ENCODE results near the gene CPED1. TPM values are rescaled to one million over a fixed set of nuclear protein-coding genes. Genes with fewer than 3 reads are reported as not detected.

The CPED1 gene
- total and polyA plus RNA-seq, 10 of the 15 experiments (the other 5 are each of a cell fraction or from before 2014, with no cell fraction given) = 0.01 to 0.77 (median 0.10) TPM; not detected in 1

GRCh38 chr7:121336579-121336978 lies 348.1 kb downstream of the CPED1 start:
- H3K9me3 ChIP-seq (replicated peaks; ENCODE audit: control insufficient read depth, insufficient read depth, low read length) = no peaks in the 10 kb centered on the region
- RAD21 ChIA-PET (ENCODE audit: unreplicated experiment) = interaction anchor here (0.9 to 1.7 kb wide), 5 partner anchors 58 to 210 kb away, joined by 3 to 7 read pairs (median 4); no protein-coding TSS in a partner anchor
- H4K20me1 ChIP-seq (ENCODE audit: control insufficient read depth, insufficient read depth) = no peaks in the 10 kb centered on the region
- H3K79me2 ChIP-seq (ENCODE audit: control insufficient read depth, insufficient read depth, low read length) = no peaks in the 10 kb centered on the region
- no peak overlapping the region for H3K27ac ChIP-seq (ENCODE audit: control insufficient read depth, insufficient read depth)
- H3K4me1 ChIP-seq (ENCODE audit: control insufficient read depth, insufficient read depth, low read length) = no peaks in the 10 kb centered on the region
- H3K9ac ChIP-seq (ENCODE audit: control insufficient read depth, insufficient read depth, low read length) = no peak overlapping the region
- SMC1A ChIA-PET (ENCODE audit: uncharacterized antibody, unreplicated experiment) = interaction anchor here (0.8 to 2.2 kb wide), 12 partner anchors 12 to 658 kb away, joined by 3 to 10 read pairs (median 3); no protein-coding TSS in a partner anchor
- TF ChIP-seq TCF3 (IDR thresholded peaks at IDR 0.05; ENCODE audit: borderline replicate concordance, insufficient read depth, low read depth, low read length) = no peak
- TF ChIP-seq BCL11A (IDR thresholded peaks at IDR 0.05; ENCODE audit: low read depth, low read length) = no peak
- no peak for TF ChIP-seq SRF (IDR thresholded peaks at IDR 0.05; ENCODE audit: low read depth in 2 of 2, low read length in 2 of 2)
- TF ChIP-seq E2F8 (IDR thresholded peaks at IDR 0.05; ENCODE audit: low read depth, partially characterized antibody) = no peak
- TF ChIP-seq NFYB (IDR thresholded peaks at IDR 0.05; ENCODE audit: insufficient read depth, low read depth, low read length) = no peak
- no peak for FAIRE-seq
- DNase-seq (ENCODE audit: low read depth, low spot score) = no peak
- intact Hi-C loops (cut with micrococcal nuclease; ENCODE audit: unreplicated experiment) = loop anchor here (2.0 to 5.0 kb wide), 2 partner anchors 210 to 349 kb away; partner anchors contain the start of gene CPED1
- POLR2A ChIA-PET = no interaction called here
- no peaks in the 10 kb centered on the region; a peak in 1 of 4 replicates for H3K36me3 ChIP-seq (ENCODE audit: control insufficient read depth in 2 of 2, insufficient read depth in 2 of 2, low read length in 1 of 2)
- no TSS peak for BruUV-seq (replicated peaks)
- H2AFZ ChIP-seq (ENCODE audit: control insufficient read depth, low read depth, low read length) = no peak overlapping the region
- no peak overlapping the region for H3K4me2 ChIP-seq (ENCODE audit: control insufficient read depth, insufficient read depth)
- ATAC-seq = no peak
- no peak overlapping the region for H3K4me3 ChIP-seq
- in situ Hi-C loops (cut with MboI) = no loop called here
- H3K27me3 ChIP-seq (replicated peaks in 1 of 2; ENCODE audit: control insufficient read depth in 2 of 2, insufficient read depth in 2 of 2, low read length in 1 of 2) = no peaks in the 10 kb centered on the region
- CTCF ChIA-PET = interaction anchor here (0.6 to 3.6 kb wide), 13 partner anchors 9 to 350 kb away, joined by 3 to 20 read pairs (median 4); no protein-coding TSS in a partner anchor
- 44% methylated on average over 3 of the region's 3 CpGs for WGBS (ENCODE audit: insufficient coverage, insufficient replicate concordance, low lambda C conversion rate, missing lambda C conversion rate)
